GM21619 (cell line): ENCODE results near the gene TMOD1.
"Not testable (repeated sequence)": the region's sequence is repeated elsewhere in the genome, so short reads cannot be mapped to it uniquely, and the experiment has no call there.

ENCODE experiments used
- ATAC-seq: cut with Tn5 transposase; IDR thresholded peaks from one replicate; pipeline ENCODE4 v1.9.1; 2021; ENCODE audit not compliant: unreplicated experiment

The TMOD1 gene

GRCh38 chr9:97591535-97591934 lies 90.1 kb downstream of the TMOD1 start:
- no peak for ATAC-seq

GRCh38 chr9:97592126-97592525 lies 90.7 kb downstream of the TMOD1 start:
- no peak for ATAC-seq

- no peak for ATAC-seq
Observed at GRCh38 chr9:97593960-97594359, 92.5 kb downstream of the TMOD1 start.

GRCh38 chr9:97594381-97594921 lies 93.0 kb downstream of the TMOD1 start:
- no peak for ATAC-seq

GRCh38 chr9:97596906-97597305 lies 95.4 kb downstream of the TMOD1 start:
- no peak for ATAC-seq

- peak; percentile 91 for ATAC-seq
Observed at GRCh38 chr9:97598461-97599288, 97.2 kb downstream of the TMOD1 start.

GRCh38 chr9:97599314-97599846 lies 97.9 kb downstream of the TMOD1 start:
- ATAC-seq: no peak

- no peak for ATAC-seq
Observed at GRCh38 chr9:97600531-97601227, 99.2 kb downstream of the TMOD1 start.

- ATAC-seq: no peak
Observed at GRCh38 chr9:97601228-97601898, 99.9 kb downstream of the TMOD1 start.

- no peak for ATAC-seq
Observed at GRCh38 chr9:97602430-97602829, 101.0 kb downstream of the TMOD1 start.

GRCh38 chr9:97604901-97605645 lies 103.6 kb downstream of the TMOD1 start:
- ATAC-seq: no peak

- no peak for ATAC-seq
Observed at GRCh38 chr9:97615439-97616072, 114.1 kb downstream of the TMOD1 start.

- peak; percentile 53 for ATAC-seq
Observed at GRCh38 chr9:97617939-97618416, 116.5 kb downstream of the TMOD1 start.

- not testable (repeated sequence) for ATAC-seq
Observed at GRCh38 chr9:97620063-97620462, 118.6 kb downstream of the TMOD1 start.

- not testable (repeated sequence) for ATAC-seq
Observed at GRCh38 chr9:97622483-97622882, 121.0 kb downstream of the TMOD1 start.

- ATAC-seq: no peak
Observed at GRCh38 chr9:97623946-97624345, 122.5 kb downstream of the TMOD1 start.

GRCh38 chr9:97625620-97626019 lies 124.2 kb downstream of the TMOD1 start:
- no peak for ATAC-seq

GRCh38 chr9:97627624-97628023 lies 126.2 kb downstream of the TMOD1 start:
- ATAC-seq: no peak

- no peak for ATAC-seq
Observed at GRCh38 chr9:97628668-97629067, 127.2 kb downstream of the TMOD1 start.

- no peak for ATAC-seq
Observed at GRCh38 chr9:97629156-97629555, 127.7 kb downstream of the TMOD1 start.
